ENCODE data around the gene CP.

The CP gene

GRCh38 chr3:149223461-149223820 is 1.8 kb upstream of the CP start:
- TF ChIP-seq CTCF (IDR thresholded peaks at IDR 0.05), result no peak

DNA sequence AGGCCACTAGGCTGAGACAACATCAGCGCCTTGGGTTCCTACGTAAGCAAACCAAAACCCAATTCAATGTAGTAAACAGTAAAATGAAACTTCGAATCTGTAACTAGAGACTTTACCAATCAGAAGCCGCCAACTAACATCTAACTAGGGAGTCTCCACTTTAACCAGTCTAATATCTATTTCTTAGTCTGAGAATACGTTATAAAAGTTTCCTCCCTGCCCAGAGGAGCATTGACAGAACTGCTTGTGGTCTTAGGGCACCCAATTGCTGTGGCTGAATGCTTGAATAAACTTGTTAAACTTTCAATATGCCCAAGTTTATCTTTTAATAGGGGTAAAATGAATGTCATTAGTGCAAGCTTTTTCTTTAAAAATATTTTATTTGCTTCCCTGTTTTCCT is 4.3 kb downstream of the CP start:
- no peak for TF ChIP-seq CTCF (IDR thresholded peaks at IDR 0.05)

- no peak for TF ChIP-seq CTCF (IDR thresholded peaks at IDR 0.05)
Measured at GRCh38 chr3:149216193-149216869, 5.3 kb downstream of the CP start.

GRCh38 chr3:149215515-149215914 is 6.1 kb downstream of the CP start:
- no peak for TF ChIP-seq CTCF (IDR thresholded peaks at IDR 0.05)

DNA sequence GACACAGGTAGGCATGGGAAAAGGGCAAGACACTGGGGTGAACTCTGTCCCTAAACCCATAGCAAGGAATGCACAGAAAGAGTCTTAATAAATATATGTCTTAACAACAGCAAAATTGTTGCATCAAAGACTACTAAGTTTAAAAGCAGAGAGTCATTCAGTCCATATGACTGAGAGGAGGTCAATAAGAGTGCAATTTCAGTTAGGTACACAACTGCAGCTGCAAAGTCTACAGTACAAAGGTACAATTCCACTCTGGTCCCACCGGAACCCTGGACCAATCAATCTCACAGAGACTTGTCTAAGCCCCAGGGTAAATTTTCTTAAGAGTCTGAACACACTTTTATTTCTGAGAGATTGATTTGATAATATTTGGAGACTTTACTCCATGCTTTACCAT is 6.9 kb downstream of the CP start:
- TF ChIP-seq CTCF (IDR thresholded peaks at IDR 0.05), result no peak

- no peak for TF ChIP-seq CTCF (IDR thresholded peaks at IDR 0.05)
Measured at GRCh38 chr3:149212386-149212785, 9.2 kb downstream of the CP start.

DNA sequence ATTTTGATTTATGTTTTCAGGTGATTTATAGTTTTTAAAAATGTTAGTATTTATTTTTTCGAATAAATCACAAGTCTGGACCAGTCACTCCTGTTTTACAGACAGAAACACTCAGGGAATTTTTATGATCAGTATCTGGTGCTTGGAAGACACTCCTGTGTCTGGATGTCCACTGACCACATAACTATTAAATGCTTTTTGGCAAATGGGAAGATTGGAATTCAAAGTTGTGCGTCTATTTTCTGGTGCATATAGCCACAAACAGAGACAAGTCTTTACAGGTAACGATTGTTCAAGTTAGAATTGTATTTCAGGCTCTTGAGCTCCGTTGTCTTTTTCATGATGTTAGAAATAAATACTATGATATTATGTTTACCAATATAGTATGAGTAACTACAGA is 12.2 kb downstream of the CP start:
- TF ChIP-seq CTCF (IDR thresholded peaks at IDR 0.05), result no peak

- TF ChIP-seq CTCF (IDR thresholded peaks at IDR 0.05), result no peak
Measured at GRCh38 chr3:149207475-149207874, 14.2 kb downstream of the CP start.
